Mesendoderm (in vitro differentiated cells): ENCODE results near the gene GLRA3.

Experiments
- DNase-seq: peaks from one replicate; pipeline ENCODE4 v3.0.0; 2013
- H2AK5ac ChIP-seq: 2 replicates; pipeline ENCODE4 v1.6.1; 2013; ENCODE audit warnings: low read length, inconsistent platforms
- H2BK120ac ChIP-seq: 2 replicates; pipeline ENCODE4 v1.6.1; 2013; ENCODE audit warnings: low read depth, mild to moderate bottlenecking, low read length, moderate library complexity, mixed read lengths
- H2BK15ac ChIP-seq: replicated peaks from 2 replicates; pipeline ENCODE4 v1.6.1; 2013; ENCODE audit warnings: low read depth, mild to moderate bottlenecking, moderate library complexity
- H2BK5ac ChIP-seq: 2 replicates; pipeline ENCODE4 v1.6.1; 2013; ENCODE audit warnings: low read length, inconsistent platforms
- H3K18ac ChIP-seq: 2 replicates; pipeline ENCODE4 v1.6.1; 2013; ENCODE audit warnings: mild to moderate bottlenecking, low read length, mixed read lengths
- H3K23ac ChIP-seq: one replicate; pipeline ENCODE4 v1.6.1; 2013; ENCODE audit warnings: low read length
- H3K27ac ChIP-seq: 2 replicates; pipeline ENCODE4 v1.5.1; 2013; ENCODE audit warnings: low read depth, mild to moderate bottlenecking, inconsistent platforms, low read length, moderate library complexity
- H3K27me3 ChIP-seq: 2 replicates; pipeline ENCODE4 v1.6.1; 2013; ENCODE audit warnings: low read length, control low read depth, mild to moderate bottlenecking, inconsistent platforms; ENCODE audit not compliant: insufficient read depth, poor library complexity
- H3K36me3 ChIP-seq: 2 replicates; pipeline ENCODE4 v1.6.1; 2013; ENCODE audit warnings: low read length, inconsistent platforms; ENCODE audit not compliant: control insufficient read depth, insufficient read depth
- H3K4ac ChIP-seq: one replicate; pipeline ENCODE4 v1.6.1; 2013; ENCODE audit warnings: low read depth, mild to moderate bottlenecking, low read length, moderate library complexity
- H3K4me1 ChIP-seq: 2 replicates; pipeline ENCODE4 v1.6.1; 2013; ENCODE audit warnings: low read depth, low read length, inconsistent platforms; ENCODE audit not compliant: control insufficient read depth
- H3K4me2 ChIP-seq: 2 replicates; pipeline ENCODE4 v1.6.1; 2013; ENCODE audit warnings: low read length
- H3K4me3 ChIP-seq: 2 replicates; pipeline ENCODE4 v1.5.1; 2013; ENCODE audit warnings: mild to moderate bottlenecking, low read length
- H3K56ac ChIP-seq: one replicate; pipeline ENCODE4 v1.6.1; 2013; ENCODE audit warnings: low read length
- H3K79me1 ChIP-seq: 2 replicates; pipeline ENCODE4 v1.6.1; 2013; ENCODE audit warnings: low read length, inconsistent platforms
- H3K79me2 ChIP-seq: 2 replicates; pipeline ENCODE4 v1.6.1; 2013; ENCODE audit warnings: mild to moderate bottlenecking, low read length; ENCODE audit not compliant: control insufficient read depth, insufficient read depth
- H3K9ac ChIP-seq: 2 replicates; pipeline ENCODE4 v1.6.1; 2013; ENCODE audit warnings: low read length, inconsistent platforms
- H4K5ac ChIP-seq: one replicate; pipeline ENCODE4 v1.6.1; 2013; ENCODE audit warnings: low read length
- H4K8ac ChIP-seq: one replicate; pipeline ENCODE4 v1.6.1; 2013; ENCODE audit warnings: low read depth, mild to moderate bottlenecking, control low read depth, low read length, moderate library complexity
- WGBS: extraction: QIAGEN DNeasy Blood & Tissue Kit; methylation state at CpG from one replicate; pipeline ENCODE4 v1.1.7; 2013; ENCODE audit warnings: low lambda C conversion rate, missing lambda C conversion rate; ENCODE audit not compliant: insufficient coverage; ENCODE audit errors: extremely low coverage; 5-methylcytosine and 5-hydroxymethylcytosine counted together

GLRA3 gene

DNA sequence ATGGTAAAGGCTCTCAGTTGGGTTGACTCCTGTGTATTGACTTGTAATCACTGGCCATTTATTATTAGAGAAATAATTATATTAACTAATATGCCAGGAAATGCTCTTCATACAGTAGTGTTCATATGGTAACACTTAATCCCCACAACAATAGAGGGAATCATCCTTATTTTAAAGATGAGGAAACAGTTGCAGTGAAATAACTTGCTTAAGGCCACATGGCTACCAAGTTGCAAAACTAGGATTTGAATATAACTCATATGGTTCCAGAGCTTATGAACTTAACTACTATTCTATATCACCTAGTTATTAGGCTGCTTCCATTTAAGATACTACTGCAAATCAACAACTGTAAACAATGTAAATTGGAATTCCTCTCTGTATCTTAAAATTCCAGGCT is 163.2 kb downstream of the GLRA3 start:
- Histone ChIP-seq H3K4me3 (no peak overlapping the region), H3K23ac (no peak overlapping the region)

DNA sequence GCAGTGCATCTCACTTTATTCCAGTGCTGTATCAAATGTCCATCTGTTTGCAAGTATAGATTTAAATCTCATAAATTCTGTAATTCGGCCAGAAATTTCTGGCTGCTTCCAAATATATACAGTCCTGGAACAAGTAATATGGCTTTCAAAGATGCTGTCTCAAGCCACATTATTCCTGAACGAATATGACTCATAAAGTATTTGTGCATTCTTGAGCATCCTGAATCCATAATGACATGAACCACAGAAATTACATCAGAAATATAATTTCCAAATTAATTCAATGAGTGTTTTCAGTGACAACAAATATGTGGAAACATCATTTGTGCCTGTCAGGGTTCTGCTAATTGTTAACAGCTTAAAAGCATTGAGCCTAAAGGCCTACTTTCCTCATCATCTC is 165.8 kb downstream of the GLRA3 start:
- no peak overlapping the region for H3K56ac ChIP-seq
- H2BK15ac ChIP-seq: no peak overlapping the region
- no peak overlapping the region for H4K8ac ChIP-seq
- no peak overlapping the region for H3K18ac ChIP-seq
- no peak overlapping the region for H3K9ac ChIP-seq
- no CpG with 5 or more reads among the region's 2 CpGs for WGBS
- no peaks in the 10 kb centered on the region for H3K79me2 ChIP-seq
- no peaks in the 10 kb centered on the region for H3K36me3 ChIP-seq
- H3K27ac ChIP-seq: no peak overlapping the region
- H3K4me3 ChIP-seq: no peak overlapping the region
- no peak overlapping the region for H3K4me2 ChIP-seq
- no peak overlapping the region for H2AK5ac ChIP-seq
- H3K79me1 ChIP-seq: no peaks in the 10 kb centered on the region
- no peak overlapping the region for H2BK120ac ChIP-seq
- H4K5ac ChIP-seq: no peak overlapping the region
- no peak overlapping the region for H3K4ac ChIP-seq
- H2BK5ac ChIP-seq: no peak overlapping the region
- H3K4me1 ChIP-seq: no peaks in the 10 kb centered on the region
- H3K27me3 ChIP-seq: no peaks in the 10 kb centered on the region
- no peak overlapping the region for H3K23ac ChIP-seq
- no peak for DNase-seq

More for the DNA sequence above, 163.2 kb downstream of the GLRA3 start:
- Histone ChIP-seq H3K4me2 (no peak overlapping the region), H2BK15ac (no peak overlapping the region), H3K4ac (no peak overlapping the region), H4K5ac (no peak overlapping the region), H4K8ac (no peak overlapping the region), H2AK5ac (no peak overlapping the region), H2BK120ac (no peak overlapping the region), H3K56ac (no peak overlapping the region), H2BK5ac (no peak overlapping the region), H3K27ac (no peak overlapping the region), H3K36me3 (no peaks in the 10 kb centered on the region), H3K79me1 (no peaks in the 10 kb centered on the region), H3K79me2 (no peaks in the 10 kb centered on the region), H3K27me3 (no peaks in the 10 kb centered on the region), H3K4me1 (no peaks in the 10 kb centered on the region), H3K18ac (no peak overlapping the region), H3K9ac (no peak overlapping the region)
- DNase-seq: no peak

DNA sequence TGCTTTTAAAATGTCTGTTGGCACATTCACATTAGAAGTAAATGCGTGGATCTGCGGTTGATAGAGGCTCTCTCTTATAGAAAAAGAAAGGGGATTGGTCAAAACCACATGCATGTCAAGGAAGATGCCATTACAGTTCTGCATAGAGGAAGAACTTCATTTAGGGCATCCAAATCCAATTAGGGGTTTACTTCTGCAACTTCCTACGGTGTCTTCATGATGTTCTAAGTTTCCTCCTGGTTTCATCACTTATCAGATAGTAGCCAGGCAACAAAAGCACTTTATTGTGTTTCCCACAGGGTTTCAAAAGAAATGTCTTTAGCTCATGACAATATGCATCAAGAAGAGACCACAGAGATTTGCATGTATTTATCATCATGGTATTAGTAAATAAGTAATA is 170.8 kb downstream of the GLRA3 start:
- H3K9ac ChIP-seq: no peak overlapping the region
- H3K4ac ChIP-seq: no peak overlapping the region
- H3K4me3 ChIP-seq: no peak overlapping the region

DNA sequence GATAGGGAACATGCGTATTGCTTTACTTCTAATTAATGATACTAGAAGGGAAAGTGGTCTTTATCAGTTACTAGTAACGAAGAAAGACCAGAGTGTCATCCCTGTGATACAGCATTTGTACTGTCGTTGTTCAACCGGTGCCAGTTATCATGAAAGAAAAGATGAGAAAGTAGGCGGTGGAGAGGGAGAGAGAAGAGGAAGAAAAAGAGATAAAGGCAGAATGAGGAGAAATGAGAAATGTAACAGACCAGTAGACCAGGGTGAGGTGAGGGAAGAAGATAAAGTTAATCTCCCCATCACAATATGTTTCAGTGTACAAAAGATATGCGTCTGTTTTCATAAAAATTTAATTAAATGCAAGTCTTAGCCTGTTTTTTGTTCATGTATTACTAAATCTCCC is 171.6 kb downstream of the GLRA3 start:
- no peak overlapping the region for H3K4me3 ChIP-seq
- DNase-seq: no peak

More for the DNA sequence above, 170.8 kb downstream of the GLRA3 start:
- H2BK120ac ChIP-seq: no peak overlapping the region
- H3K18ac ChIP-seq: no peak overlapping the region
- no peak overlapping the region for H4K5ac ChIP-seq
- no peak overlapping the region for H4K8ac ChIP-seq
- H3K4me1 ChIP-seq: no peaks in the 10 kb centered on the region
- H2BK5ac ChIP-seq: no peak overlapping the region
- peak; percentile 16 for DNase-seq
- H3K4me2 ChIP-seq: no peak overlapping the region
- no peak overlapping the region for H3K56ac ChIP-seq
- H3K79me2 ChIP-seq: no peaks in the 10 kb centered on the region
- no peak overlapping the region for H2AK5ac ChIP-seq
- H3K27me3 ChIP-seq: no peaks in the 10 kb centered on the region
- no peak overlapping the region for H3K23ac ChIP-seq
- no peak overlapping the region for H3K27ac ChIP-seq
- no CpG with 5 or more reads among the region's 3 CpGs for WGBS
- H2BK15ac ChIP-seq: no peak overlapping the region
- H3K36me3 ChIP-seq: no peaks in the 10 kb centered on the region
- no peaks in the 10 kb centered on the region for H3K79me1 ChIP-seq

DNA sequence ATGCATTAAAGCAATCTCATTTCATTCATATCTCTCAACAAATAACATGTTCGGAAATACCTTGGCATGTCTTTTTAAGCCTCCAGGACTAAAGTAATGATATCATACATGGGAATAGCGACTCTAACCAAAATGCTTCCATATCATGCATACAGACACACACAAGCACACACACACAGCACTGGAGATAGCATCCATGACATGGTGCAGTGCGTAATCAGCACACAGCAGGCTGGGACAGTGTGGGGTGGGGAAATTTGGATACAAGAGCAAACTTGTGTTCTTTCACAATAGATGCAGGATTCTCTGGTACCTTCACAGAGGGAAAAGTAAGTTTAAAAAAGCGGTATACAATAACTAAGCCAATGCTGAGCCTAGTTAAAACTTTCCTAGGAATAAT is 174.4 kb downstream of the GLRA3 start:
- H4K8ac ChIP-seq: no peak overlapping the region

More for the DNA sequence above, 171.6 kb downstream of the GLRA3 start:
- Histone ChIP-seq H3K27me3 (no peaks in the 10 kb centered on the region), H3K18ac (no peak overlapping the region), H4K5ac (no peak overlapping the region), H3K79me2 (no peaks in the 10 kb centered on the region), H3K23ac (no peak overlapping the region), H2BK15ac (no peak overlapping the region), H3K36me3 (no peaks in the 10 kb centered on the region), H3K79me1 (no peaks in the 10 kb centered on the region), H2BK120ac (no peak overlapping the region), H3K27ac (no peak overlapping the region), H4K8ac (no peak overlapping the region), H2BK5ac (no peak overlapping the region), H2AK5ac (no peak overlapping the region), H3K4me1 (no peaks in the 10 kb centered on the region), H3K4ac (no peak overlapping the region), H3K9ac (no peak overlapping the region), H3K4me2 (no peak overlapping the region), H3K56ac (no peak overlapping the region)
- 100% methylated on average over 1 of the region's 6 CpGs for WGBS

DNA sequence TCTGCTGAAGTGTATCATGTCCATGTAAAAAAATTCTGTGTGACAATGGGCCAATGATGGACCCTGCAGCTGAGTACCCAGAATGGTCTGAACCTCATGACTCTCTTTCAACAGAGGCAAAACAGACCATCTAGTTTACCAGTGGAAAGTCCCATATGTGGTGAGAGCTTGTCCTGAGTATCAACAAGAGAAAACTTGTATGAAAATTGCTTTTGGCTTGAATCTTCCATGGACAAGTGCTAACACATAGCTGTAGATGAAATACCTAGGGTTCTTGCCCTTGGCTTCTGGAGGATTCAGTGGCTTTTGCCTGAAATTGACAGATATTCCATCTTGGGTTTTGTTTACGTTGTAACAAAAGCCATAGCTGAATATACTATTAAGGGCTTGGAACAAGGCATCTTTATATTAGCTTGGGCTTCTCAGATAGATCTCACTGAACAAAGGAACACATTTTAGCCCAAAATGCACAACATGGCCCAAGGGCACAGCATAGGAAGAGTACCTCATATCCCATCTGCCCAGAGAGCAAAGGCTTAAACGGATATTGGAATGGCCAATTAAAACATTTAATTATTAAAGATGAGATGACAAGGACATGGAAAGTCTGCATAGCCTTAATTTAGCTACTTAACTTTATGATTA is 178.2 kb downstream of the GLRA3 start:
- Histone ChIP-seq H3K27me3 (no peaks in the 10 kb centered on the region), H3K79me1 (no peaks in the 10 kb centered on the region), H2AK5ac (no peak overlapping the region), H3K4ac (no peak overlapping the region), H3K79me2 (no peaks in the 10 kb centered on the region), H4K8ac (no peak overlapping the region), H3K27ac (no peak overlapping the region), H3K18ac (no peak overlapping the region), H3K56ac (no peak overlapping the region), H2BK15ac (no peak overlapping the region), H2BK120ac (no peak overlapping the region), H3K4me1 (no peaks in the 10 kb centered on the region), H3K4me3 (no peak overlapping the region), H3K4me2 (no peak overlapping the region), H3K23ac (no peak overlapping the region), H2BK5ac (no peak overlapping the region), H4K5ac (no peak overlapping the region), H3K9ac (no peak overlapping the region), H3K36me3 (no peaks in the 10 kb centered on the region)
- no peak for DNase-seq
- no CpG with 5 or more reads among the region's 2 CpGs for WGBS

More for the DNA sequence above, 174.4 kb downstream of the GLRA3 start:
- Histone ChIP-seq H3K23ac (no peak overlapping the region), H3K4me2 (no peak overlapping the region), H3K36me3 (no peaks in the 10 kb centered on the region), H3K4ac (no peak overlapping the region), H3K79me2 (no peaks in the 10 kb centered on the region), H3K79me1 (no peaks in the 10 kb centered on the region), H2BK5ac (no peak overlapping the region), H3K27ac (no peak overlapping the region), H3K56ac (no peak overlapping the region), H3K4me3 (no peak overlapping the region), H3K4me1 (no peaks in the 10 kb centered on the region), H3K18ac (no peak overlapping the region), H3K9ac (no peak overlapping the region), H2BK120ac (no peak overlapping the region), H3K27me3 (no peaks in the 10 kb centered on the region), H2BK15ac (no peak overlapping the region), H2AK5ac (no peak overlapping the region), H4K5ac (no peak overlapping the region)
- DNase-seq: no peak
- WGBS: no CpG with 5 or more reads among the region's 4 CpGs
